ENCODE measurements around the gene MYO15B. TPM values are rescaled to one million over a fixed set of nuclear protein-coding genes. Genes with fewer than 3 reads are reported as not detected.

The MYO15B gene
- polyA plus RNA-seq, 1 donor from 2014 or later: 2.4 TPM

DNA sequence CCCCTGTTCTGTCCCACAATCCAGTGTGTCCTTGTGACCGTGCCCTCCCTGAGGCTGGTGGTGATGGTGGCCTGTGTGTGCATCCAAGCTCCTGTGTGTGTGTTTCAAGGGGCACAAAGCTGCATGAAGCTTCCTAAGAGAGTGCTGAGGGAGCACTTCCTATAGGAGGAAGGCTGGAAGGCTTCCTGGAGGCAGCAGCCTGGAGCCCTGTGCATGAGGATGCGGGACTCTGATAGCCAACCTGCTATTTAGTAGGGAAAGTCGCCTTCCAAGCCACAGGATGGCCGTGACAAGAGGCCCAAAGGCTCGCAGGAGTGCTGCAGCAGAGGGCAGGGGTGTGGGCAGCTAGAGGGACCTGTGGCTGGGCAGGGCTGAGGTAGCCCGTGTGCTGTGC, 8.3 kb downstream of the MYO15B start:
- H4K20me1 ChIP-seq (ENCODE audit: insufficient read depth): no peaks in the 10 kb centered on the region
- H3K4me3 ChIP-seq (ENCODE audit: low read length): no peak overlapping the region
- H3K27ac ChIP-seq (ENCODE audit: low read length): no peak overlapping the region
- H2AFZ ChIP-seq (ENCODE audit: low read depth, low read length): no peak overlapping the region
- no peaks in the 10 kb centered on the region for H3K27me3 ChIP-seq (ENCODE audit: insufficient read depth, low read depth, low read length)
- H3K4me2 ChIP-seq (ENCODE audit: low read length): no peak overlapping the region
- H3K79me2 ChIP-seq (replicated peaks; ENCODE audit: insufficient read depth, low read length): no peaks in the 10 kb centered on the region
- H3K9ac ChIP-seq (ENCODE audit: low read length): no peak overlapping the region
- no peaks in the 10 kb centered on the region for H3K9me3 ChIP-seq (ENCODE audit: low read length)
- no peaks in the 10 kb centered on the region for H3K9me2 ChIP-seq (ENCODE audit: insufficient read depth, low read length)
- no peaks in the 10 kb centered on the region for H3F3A ChIP-seq (ENCODE audit: insufficient read depth, low read length, poor library complexity, severe bottlenecking)
- TF ChIP-seq TAF1 (IDR thresholded peaks at IDR 0.05; ENCODE audit: low read depth) (no peak), EZH2 (IDR thresholded peaks at IDR 0.05; ENCODE audit: borderline replicate concordance, insufficient read depth, low read length, poor library complexity, severe bottlenecking) (no peak), RAD21 (conservative IDR thresholded peaks at IDR 0.05) (no peak), POLR2AphosphoS5 (IDR thresholded peaks at IDR 0.05) (no peak), CTCF (IDR thresholded peaks at IDR 0.05; ENCODE audit: poor library complexity, severe bottlenecking) (no peak), SMC3 (conservative IDR thresholded peaks at IDR 0.05; ENCODE audit: poor library complexity) (no peak), REST (IDR thresholded peaks at IDR 0.05; ENCODE audit: borderline replicate concordance) (no peak), EP300 (conservative IDR thresholded peaks at IDR 0.05; ENCODE audit: poor library complexity, severe bottlenecking) (no peak), MXI1 (conservative IDR thresholded peaks at IDR 0.05; ENCODE audit: poor library complexity, severe bottlenecking) (no peak)
- H3K36me3 ChIP-seq (ENCODE audit: insufficient read depth, low read length): no peaks in the 10 kb centered on the region

GRCh38 chr17:75596320-75597087, 8.9 kb downstream of the MYO15B start:
- Histone ChIP-seq H3K79me2 (replicated peaks; ENCODE audit: insufficient read depth, low read length) (no peaks in the 10 kb centered on the region), H3K9ac (ENCODE audit: low read length) (no peak overlapping the region), H2AFZ (ENCODE audit: low read depth, low read length) (no peak overlapping the region), H3K27me3 (ENCODE audit: insufficient read depth, low read depth, low read length) (no peaks in the 10 kb centered on the region), H3K27ac (ENCODE audit: low read length) (no peak overlapping the region), H3K36me3 (ENCODE audit: insufficient read depth, low read length) (no peaks in the 10 kb centered on the region), H3F3A (ENCODE audit: insufficient read depth, low read length, poor library complexity, severe bottlenecking) (no peaks in the 10 kb centered on the region), H3K9me2 (ENCODE audit: insufficient read depth, low read length) (no peaks in the 10 kb centered on the region), H3K9me3 (ENCODE audit: low read length) (no peaks in the 10 kb centered on the region), H3K4me2 (ENCODE audit: low read length) (no peak overlapping the region), H4K20me1 (ENCODE audit: insufficient read depth) (no peaks in the 10 kb centered on the region), H3K4me3 (ENCODE audit: low read length) (no peak overlapping the region)
- no peak for TF ChIP-seq REST (IDR thresholded peaks at IDR 0.05; ENCODE audit: borderline replicate concordance)
- TF ChIP-seq EP300 (conservative IDR thresholded peaks at IDR 0.05; ENCODE audit: poor library complexity, severe bottlenecking): no peak
- TF ChIP-seq EZH2 (IDR thresholded peaks at IDR 0.05; ENCODE audit: borderline replicate concordance, insufficient read depth, low read length, poor library complexity, severe bottlenecking): no peak
- TF ChIP-seq TAF1 (IDR thresholded peaks at IDR 0.05; ENCODE audit: low read depth): no peak
- no peak for TF ChIP-seq CTCF (IDR thresholded peaks at IDR 0.05; ENCODE audit: poor library complexity, severe bottlenecking)
- TF ChIP-seq POLR2AphosphoS5 (IDR thresholded peaks at IDR 0.05): no peak
- no peak for TF ChIP-seq RAD21 (conservative IDR thresholded peaks at IDR 0.05)
- no peak for TF ChIP-seq SMC3 (conservative IDR thresholded peaks at IDR 0.05; ENCODE audit: poor library complexity)
- no peak for TF ChIP-seq MXI1 (conservative IDR thresholded peaks at IDR 0.05; ENCODE audit: poor library complexity, severe bottlenecking)
